Fibroblast of lung (primary cell): ENCODE data around the gene DDR2.

Source experiments
- CTCF ChIP-seq, 2 donors: IDR thresholded peaks in 1 of 2; conservative IDR thresholded peaks in 1 of 2; 1 replicate in 1 of 2; 2 replicates in 1 of 2; pipeline ENCODE4 v1.5.1; 2011 to 2012; ENCODE audit warnings: low read length in 2 of 2, control low read depth in 1 of 2, inconsistent platforms in 1 of 2, low read depth in 1 of 2, mild to moderate bottlenecking in 1 of 2
- EZH2 ChIP-seq: IDR thresholded peaks from 2 replicates; pipeline ENCODE4 v1.5.1; 2012; ENCODE audit warnings: low read length, control low read depth, mild to moderate bottlenecking; ENCODE audit errors: missing control alignments

GRCh38 chr1:162753998-162754585 is 121.8 kb downstream of the DDR2 start:
- no peak for TF ChIP-seq EZH2
- no peak for TF ChIP-seq CTCF (conservative IDR thresholded peaks at IDR 0.05 in 1 of 2, IDR thresholded peaks at IDR 0.05 in 1 of 2; ENCODE audit: low read depth in 1 of 2, low read length in 2 of 2)
